ENCODE measurements around the gene GNAS. TPM values are rescaled to one million over a fixed set of nuclear protein-coding genes. Genes with fewer than 3 reads are reported as not detected.

The GNAS gene
- total RNA-seq, 3 donors from 2014 or later (not counting 1 experiment from before 2014, with no cell fraction given) = 530 to 823 (median 582) TPM

DNA sequence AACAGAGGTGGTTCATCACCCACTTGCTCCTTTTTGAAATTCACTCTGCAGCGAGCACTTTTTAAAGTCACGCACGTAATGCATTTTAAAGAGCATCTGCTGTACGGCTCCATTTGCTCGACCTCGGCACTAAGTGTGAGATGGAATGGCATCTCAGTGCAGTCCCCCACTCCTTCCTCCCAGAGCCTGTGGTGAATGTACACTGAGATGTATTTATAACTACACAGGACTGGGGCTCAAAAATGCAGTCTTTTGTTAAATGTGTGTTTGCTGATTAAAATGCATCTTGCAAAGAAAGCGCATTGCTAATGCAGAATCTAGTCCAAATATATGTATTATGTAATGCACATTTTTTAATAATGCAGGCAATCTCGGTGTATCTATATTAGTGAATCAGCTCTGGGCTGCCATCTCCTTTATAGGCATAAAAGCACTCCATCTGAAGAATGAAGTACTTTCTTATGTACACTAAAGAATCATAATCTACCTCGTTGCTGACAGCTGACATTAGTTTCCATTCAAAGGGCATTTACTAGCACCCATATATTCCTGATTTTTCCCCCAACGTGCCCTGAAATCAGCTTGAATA lies 15.8 kb upstream of the GNAS start:
- no peak overlapping the region for H3K27ac Mint-ChIP-seq
- WGBS (ENCODE audit: insufficient coverage) = 90% methylated on average over 8 of the region's 10 CpGs
- no peak for ATAC-seq
- Histone ChIP-seq H3K36me3 (ENCODE audit: control insufficient read depth, insufficient read depth, low read length) (no peaks in the 10 kb centered on the region), H3K4me1 (ENCODE audit: control insufficient read depth, insufficient read depth, low read length) (peaks cover 16% of the 10 kb centered on the region), H3K27me3 (ENCODE audit: control insufficient read depth, insufficient read depth, low read length) (peaks cover 21% of the 10 kb centered on the region), H3K4me3 (ENCODE audit: low read length) (no peak overlapping the region), H3K27ac (ENCODE audit: low read length) (no peak overlapping the region), H3K9me3 (ENCODE audit: control insufficient read depth, insufficient read depth, low read length) (no peaks in the 10 kb centered on the region)
- TF ChIP-seq, protein P1, sequence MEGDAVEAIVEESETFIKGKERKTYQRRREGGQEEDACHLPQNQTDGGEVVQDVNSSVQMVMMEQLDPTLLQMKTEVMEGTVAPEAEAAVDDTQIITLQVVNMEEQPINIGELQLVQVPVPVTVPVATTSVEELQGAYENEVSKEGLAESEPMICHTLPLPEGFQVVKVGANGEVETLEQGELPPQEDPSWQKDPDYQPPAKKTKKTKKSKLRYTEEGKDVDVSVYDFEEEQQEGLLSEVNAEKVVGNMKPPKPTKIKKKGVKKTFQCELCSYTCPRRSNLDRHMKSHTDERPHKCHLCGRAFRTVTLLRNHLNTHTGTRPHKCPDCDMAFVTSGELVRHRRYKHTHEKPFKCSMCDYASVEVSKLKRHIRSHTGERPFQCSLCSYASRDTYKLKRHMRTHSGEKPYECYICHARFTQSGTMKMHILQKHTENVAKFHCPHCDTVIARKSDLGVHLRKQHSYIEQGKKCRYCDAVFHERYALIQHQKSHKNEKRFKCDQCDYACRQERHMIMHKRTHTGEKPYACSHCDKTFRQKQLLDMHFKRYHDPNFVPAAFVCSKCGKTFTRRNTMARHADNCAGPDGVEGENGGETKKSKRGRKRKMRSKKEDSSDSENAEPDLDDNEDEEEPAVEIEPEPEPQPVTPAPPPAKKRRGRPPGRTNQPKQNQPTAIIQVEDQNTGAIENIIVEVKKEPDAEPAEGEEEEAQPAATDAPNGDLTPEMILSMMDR (IDR thresholded peaks at IDR 0.05) = no peak
- H3K4me1 Mint-ChIP-seq = peaks cover 10 to 29% of the 10 kb centered on the region in 2 donors
- no peaks in the 10 kb centered on the region for H3K36me3 Mint-ChIP-seq
- H3K9me3 Mint-ChIP-seq = no peaks in the 10 kb centered on the region
- intact Hi-C loops (cut with micrococcal nuclease) = no loop called here
- H3K27me3 Mint-ChIP-seq (ENCODE audit: low read depth in 2 of 2) = peaks cover 31 to 43% of the 10 kb centered on the region in 2 donors
- H3K4me3 Mint-ChIP-seq = no peak overlapping the region
- DNase-seq = no peak

DNA sequence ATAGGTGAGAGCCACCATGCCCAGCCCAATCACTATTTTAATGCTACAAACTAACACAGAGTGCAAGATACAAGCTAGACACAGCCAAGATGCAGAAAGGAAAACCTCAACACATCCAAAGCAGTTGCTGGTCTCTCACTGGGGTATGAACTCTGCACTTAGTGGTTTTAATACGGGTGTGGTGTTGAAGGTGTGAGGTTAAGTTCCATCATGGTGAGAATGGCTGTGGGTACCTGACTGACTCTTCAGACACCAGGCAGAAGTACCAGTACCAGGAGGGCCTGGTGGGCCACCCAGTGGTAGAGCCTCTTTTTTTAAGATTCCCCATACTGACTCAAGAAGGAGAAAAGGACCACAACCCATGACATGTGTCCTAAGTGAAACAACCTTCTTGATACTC lies 14.8 kb upstream of the GNAS start:
- Mint-ChIP-seq H3K4me3 (no peak overlapping the region), H3K36me3 (no peaks in the 10 kb centered on the region), H3K9me3 (no peaks in the 10 kb centered on the region), H3K27ac (peak overlapping the region in 1 of 2 donors; percentile 24), H3K4me1 (peaks cover 10 to 29% of the 10 kb centered on the region in 2 donors), H3K27me3 (ENCODE audit: low read depth in 2 of 2) (peaks cover 39 to 53% of the 10 kb centered on the region in 2 donors)
- 36% methylated on average over 1 of the region's 1 CpG for WGBS (ENCODE audit: insufficient coverage)
- H3K36me3 ChIP-seq (ENCODE audit: control insufficient read depth, insufficient read depth, low read length) = no peaks in the 10 kb centered on the region
- no peak overlapping the region for H3K27ac ChIP-seq (ENCODE audit: low read length)
- H3K4me1 ChIP-seq (ENCODE audit: control insufficient read depth, insufficient read depth, low read length) = peaks cover 16% of the 10 kb centered on the region
- intact Hi-C loops (cut with micrococcal nuclease) = no loop called here
- ATAC-seq (peak; percentile 19 to 76 (median 38)), DNase-seq (peak in 1 of 2 donors; percentile 23)
- peaks cover 21% of the 10 kb centered on the region for H3K27me3 ChIP-seq (ENCODE audit: control insufficient read depth, insufficient read depth, low read length)
- no peak overlapping the region for H3K4me3 ChIP-seq (ENCODE audit: low read length)
- TF ChIP-seq, protein P1 (IDR thresholded peaks at IDR 0.05) = no peak
- H3K9me3 ChIP-seq (ENCODE audit: control insufficient read depth, insufficient read depth, low read length) = no peaks in the 10 kb centered on the region

- TF ChIP-seq, protein P1 (IDR thresholded peaks at IDR 0.05) = no peak
- no peak for DNase-seq
- no peaks in the 10 kb centered on the region for H3K36me3 ChIP-seq (ENCODE audit: control insufficient read depth, insufficient read depth, low read length)
- WGBS (ENCODE audit: insufficient coverage) = 72% methylated on average over 4 of the region's 4 CpGs
- peaks cover 21% of the 10 kb centered on the region for H3K27me3 ChIP-seq (ENCODE audit: control insufficient read depth, insufficient read depth, low read length)
- H3K4me1 Mint-ChIP-seq = peaks cover 10 to 29% of the 10 kb centered on the region in 2 donors
- ATAC-seq = no peak
- H3K27ac Mint-ChIP-seq = no peak overlapping the region
- H3K4me3 Mint-ChIP-seq = no peak overlapping the region
- intact Hi-C loops (cut with micrococcal nuclease) = no loop called here
- H3K36me3 Mint-ChIP-seq = no peaks in the 10 kb centered on the region
- no peak overlapping the region for H3K4me3 ChIP-seq (ENCODE audit: low read length)
- peaks cover 16% of the 10 kb centered on the region for H3K4me1 ChIP-seq (ENCODE audit: control insufficient read depth, insufficient read depth, low read length)
- H3K27me3 Mint-ChIP-seq (ENCODE audit: low read depth in 2 of 2) = peaks cover 38 to 51% of the 10 kb centered on the region in 2 donors
- H3K9me3 Mint-ChIP-seq = no peaks in the 10 kb centered on the region
- H3K27ac ChIP-seq (ENCODE audit: low read length) = no peak overlapping the region
- H3K9me3 ChIP-seq (ENCODE audit: control insufficient read depth, insufficient read depth, low read length) = no peaks in the 10 kb centered on the region
Measured at GRCh38 chr20:58838174-58838573, 14.3 kb upstream of the GNAS start.

DNA sequence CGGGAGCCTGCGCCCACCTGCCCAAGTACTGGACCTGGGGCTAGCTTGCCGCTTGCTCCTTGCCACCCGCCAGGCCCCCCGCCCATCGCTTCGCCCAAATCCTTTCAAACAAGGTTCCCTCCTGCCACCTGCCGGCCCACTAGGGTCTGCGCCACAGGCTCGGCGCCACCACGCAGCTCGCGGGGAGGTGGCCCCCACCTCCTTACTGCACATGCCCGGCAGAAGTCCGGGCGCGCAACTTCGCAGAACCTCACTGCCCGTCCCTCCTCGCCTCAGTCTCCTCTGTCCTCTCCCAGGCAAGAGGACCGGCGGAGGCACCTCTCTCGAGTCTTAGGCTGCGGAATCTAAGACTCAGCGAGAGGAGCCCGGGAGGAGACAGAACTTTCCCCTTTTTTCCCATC lies 13.0 kb upstream of the GNAS start:
- Histone ChIP-seq H3K36me3 (ENCODE audit: control insufficient read depth, insufficient read depth, low read length) (no peaks in the 10 kb centered on the region), H3K27me3 (ENCODE audit: control insufficient read depth, insufficient read depth, low read length) (peaks cover 16% of the 10 kb centered on the region), H3K9me3 (ENCODE audit: control insufficient read depth, insufficient read depth, low read length) (no peaks in the 10 kb centered on the region), H3K4me1 (ENCODE audit: control insufficient read depth, insufficient read depth, low read length) (peaks cover 16% of the 10 kb centered on the region), H3K4me3 (ENCODE audit: low read length) (no peak overlapping the region), H3K27ac (ENCODE audit: low read length) (no peak overlapping the region)
- H3K9me3 Mint-ChIP-seq = no peaks in the 10 kb centered on the region
- DNase-seq (peak in 1 of 2 donors; percentile 61), ATAC-seq (peak in 1 of 3 donors; percentile 30)
- TF ChIP-seq, protein P1 (IDR thresholded peaks at IDR 0.05) = no peak
- intact Hi-C loops (cut with micrococcal nuclease) = no loop called here
- H3K27me3 Mint-ChIP-seq (ENCODE audit: low read depth in 2 of 2) = peaks cover 41 to 51% of the 10 kb centered on the region in 2 donors
- peaks cover 10 to 29% of the 10 kb centered on the region in 2 donors for H3K4me1 Mint-ChIP-seq
- no peak overlapping the region for H3K27ac Mint-ChIP-seq
- WGBS (ENCODE audit: insufficient coverage) = 63% methylated on average over 26 of the region's 27 CpGs
- H3K36me3 Mint-ChIP-seq = no peaks in the 10 kb centered on the region
- no peak overlapping the region for H3K4me3 Mint-ChIP-seq

All from natural killer cell (primary cell).